Measurements from ENCODE around the gene C5AR1. TPM values are rescaled to one million over a fixed set of nuclear protein-coding genes. Genes with fewer than 3 reads are reported as not detected.

Gene C5AR1
- total and polyA plus RNA-seq, 9 of the 15 experiments (the other 6 are each of a cell fraction or from before 2014, with no cell fraction given): 0.06 to 1.6 (median 0.28) TPM; not detected in 3

- TF ChIP-seq MLLT1 (IDR thresholded peaks at IDR 0.05) (no peak; a peak in 1 of 4 replicates), EWSR1 (IDR thresholded peaks at IDR 0.05; ENCODE audit: borderline replicate concordance, low read depth, partially characterized antibody) (no peak), CREM (IDR thresholded peaks at IDR 0.05; ENCODE audit: low read depth) (peak; percentile 92), E2F4 (CRISPR knock-in tag; IDR thresholded peaks at IDR 0.05; ENCODE audit: low read depth) (no peak), HNRNPL (IDR thresholded peaks at IDR 0.05; ENCODE audit: low read depth, low read length) (no peak), POLR2AphosphoS2 (IDR thresholded peaks at IDR 0.05; ENCODE audit: low read length) (no peak), TRIM25 (IDR thresholded peaks at IDR 0.05; ENCODE audit: borderline replicate concordance) (no peak), HMBOX1 (IDR thresholded peaks at IDR 0.05) (peak; percentile 80), YY1 (IDR thresholded peaks at IDR 0.05; ENCODE audit: borderline replicate concordance in 1 of 3, control insufficient read depth in 1 of 3, extremely low read depth in 1 of 3, insufficient read depth in 3 of 3, insufficient read length in 1 of 3, insufficient replicate concordance in 2 of 3, low read depth in 1 of 3, low read length in 2 of 3) (peak in 1 of 3 experiments; percentile 4), CUX1 (CRISPR knock-in tag; IDR thresholded peaks at IDR 0.05) (no peak; the same call in 1 of the 2 replicates), ZNF655 (CRISPR knock-in tag; IDR thresholded peaks at IDR 0.05) (no peak), HEY1 (CRISPR knock-in tag; IDR thresholded peaks at IDR 0.05; ENCODE audit: borderline replicate concordance) (no peak), MAFF (IDR thresholded peaks at IDR 0.05; ENCODE audit: low read length) (peak; percentile 79), RB1 (IDR thresholded peaks at IDR 0.05; ENCODE audit: low read depth) (no peak)
Measured at GRCh38 chr19:47315125-47315821, 5.6 kb downstream of the C5AR1 start (continued).

Measured in K562 (cell line).